Measurements from ENCODE around the gene MNS1.

- TF ChIP-seq EZH2 (IDR thresholded peaks at IDR 0.05; ENCODE audit: borderline replicate concordance): no peak
- no peak for TF ChIP-seq CTCF (IDR thresholded peaks at IDR 0.05; ENCODE audit: poor library complexity)
- TF ChIP-seq EZH2phosphoT487 (IDR thresholded peaks at IDR 0.05; ENCODE audit: low read depth, severe bottlenecking, unreplicated experiment): no peak
These were observed 54.2 kb downstream of the MNS1 start for GRCh38 chr15:56410721-56411120.
